K562 (cell line): ENCODE measurements around the gene MIEF2. TPM values are rescaled to one million over a fixed set of nuclear protein-coding genes. Genes with fewer than 3 reads are reported as not detected.

ENCODE experiments used
- ATAC-seq: fragments of 200-7000 bp; cut with Tn5 transposase; 3 replicates; pipeline ENCODE4 v1.9.1; 2020; ENCODE audit warnings: moderate library complexity
- BruUV-seq: library from RNA; stranded (reverse); fragments of 400-500 nt; replicated peaks from 2 replicates; lab custom pipeline; 2021; lab: Mats Ljungman, UMichigan
- CTCF ChIA-PET: fragments of 300-600 bp; formaldehyde crosslinking; extraction: SDS; loops from one replicate; lab custom pipeline; 2021; ENCODE audit warnings: low intra/inter-chr PET ratio; lab: Yijun Ruan, JAX
- POLR2A ChIA-PET: fragments of 300-600, 350-650 bp; sonication (Branson Sonifier 250); formaldehyde crosslinking; extraction: SDS; loops from one replicate; lab custom pipeline; 2021; ENCODE audit warnings: antibody characterized with exemption, inconsistent platforms; lab: Yijun Ruan, JAX
- DNase-seq, 4 experiments: peaks; one replicate each; pipeline versions ENCODE4 v3.0.0 to v3.0.0-alpha.2; 2011 to 2018; ENCODE audit warnings: low spot score in 3 of 4, mixed read lengths in 3 of 4; ENCODE audit errors: extremely low read depth in 1 of 4
- FAIRE-seq: peaks from 2 replicates; lab custom pipeline; 2011; peaks lifted over from hg19 to GRCh38; lab: Jason Lieb, UNC
- H2AFZ ChIP-seq: 2 replicates; pipeline ENCODE4 v1.6.0; 2011; ENCODE audit warnings: low read depth, low read length, control low read depth, inconsistent platforms
- H3K27ac ChIP-seq: fragments of 200-600 bp; 3 replicates; pipeline ENCODE4 v1.8.0; 2011; ENCODE audit warnings: low read depth, mild to moderate bottlenecking, control low read depth, inconsistent platforms, low read length, moderate library complexity, mixed read lengths; ENCODE audit errors: extremely low read depth
- H3K27me3 ChIP-seq, 2 experiments: fragments of 300-600 bp in 1 of 2; 2 replicates in 1 of 2; 3 replicates in 1 of 2; pipeline versions ENCODE4 v1.6.0 to v1.8.0; 2011; ENCODE audit warnings: inconsistent platforms in 2 of 2, low read length in 2 of 2, mild to moderate bottlenecking in 1 of 2, mixed read lengths in 1 of 2, moderate library complexity in 1 of 2; ENCODE audit not compliant: control insufficient read depth in 2 of 2, insufficient read depth in 2 of 2
- H3K36me3 ChIP-seq: fragments of 300-600 bp; 3 replicates; pipeline ENCODE4 v1.8.0; 2011; ENCODE audit warnings: mild to moderate bottlenecking, low read length, inconsistent platforms; ENCODE audit not compliant: control insufficient read depth, insufficient read depth
- H3K4me1 ChIP-seq, 2 experiments: fragments of 200-600 bp in 1 of 2; replicated peaks in 1 of 2; 2 replicates in 1 of 2; 3 replicates in 1 of 2; pipeline versions ENCODE4 v1.5.1 to v1.8.0; 2011; ENCODE audit warnings: inconsistent platforms in 2 of 2, low read length in 2 of 2, mild to moderate bottlenecking in 1 of 2, mixed read lengths in 1 of 2, moderate library complexity in 1 of 2; ENCODE audit not compliant: control insufficient read depth in 2 of 2, insufficient read depth in 2 of 2
- H3K4me2 ChIP-seq: 2 replicates; pipeline ENCODE4 v1.6.1; 2011; ENCODE audit warnings: low read length, control low read depth, inconsistent platforms, mixed read lengths; ENCODE audit not compliant: insufficient read depth
- H3K4me3 ChIP-seq: fragments of 200-600 bp; sonication (generic), shearing (Covaris generic); 2 replicates; pipeline ENCODE4 v1.5.1; 2016; ENCODE audit warnings: control low read depth, inconsistent platforms
- H3K79me2 ChIP-seq: fragments of 200-600 bp; 3 replicates; pipeline ENCODE4 v1.8.0; 2011; ENCODE audit warnings: low read length, inconsistent platforms; ENCODE audit not compliant: control insufficient read depth, insufficient read depth
- H3K9ac ChIP-seq, 2 experiments: 2 replicates each; pipeline versions ENCODE4 v1.6.0 to v1.6.1; 2011; ENCODE audit warnings: low read depth in 2 of 2, low read length in 2 of 2, control low read depth in 1 of 2, inconsistent platforms in 1 of 2, mild to moderate bottlenecking in 1 of 2, mixed read lengths in 1 of 2; ENCODE audit not compliant: insufficient read depth in 1 of 2
- H3K9me1 ChIP-seq: one replicate; pipeline ENCODE4 v1.6.0; 2011; ENCODE audit warnings: inconsistent platforms, mild to moderate bottlenecking, low read length, moderate library complexity; ENCODE audit not compliant: control insufficient read depth, insufficient read depth
- H3K9me3 ChIP-seq: replicated peaks from 2 replicates; pipeline ENCODE4 v1.5.1; 2011; ENCODE audit warnings: low read depth, low read length, inconsistent platforms; ENCODE audit not compliant: control insufficient read depth, insufficient read depth
- H4K20me1 ChIP-seq: replicated peaks from 2 replicates; pipeline ENCODE4 v1.6.1; 2011; ENCODE audit warnings: low read length, inconsistent platforms, mixed read lengths; ENCODE audit not compliant: control insufficient read depth, insufficient read depth
- ARID4B ChIP-seq: sonication (generic); formaldehyde crosslinking; IDR thresholded peaks from 2 replicates; pipeline ENCODE4 v1.8.0; 2022; ENCODE audit warnings: mild to moderate bottlenecking, missing genetic modification reagents
- BRF2 ChIP-seq: IDR thresholded peaks from 3 replicates; pipeline ENCODE4 v1.6.1; 2011; ENCODE audit warnings: borderline replicate concordance, mild to moderate bottlenecking; ENCODE audit not compliant: insufficient read length, insufficient read depth
- HDAC8 ChIP-seq: fragments of 450-650 bp; IDR thresholded peaks from 2 replicates; pipeline ENCODE4 v1.6.1; 2016; ENCODE audit warnings: mild to moderate bottlenecking, missing genetic modification characterization, moderate library complexity, missing compliant biosample characterization
- HLTF ChIP-seq: fragments of 450-650 bp; IDR thresholded peaks from 2 replicates; pipeline ENCODE4 v1.6.1; 2016
- KDM4B ChIP-seq, 2 experiments: fragments of 450-650 bp in 1 of 2; sonication (generic) in 1 of 2; IDR thresholded peaks; 2 replicates each; pipeline ENCODE4 v1.6.1; 2016 to 2017; ENCODE audit warnings: borderline replicate concordance in 2 of 2, antibody characterized with exemption in 1 of 2, low read depth in 1 of 2, mild to moderate bottlenecking in 1 of 2
- MNT ChIP-seq, 2 experiments: fragments of 450-650 bp; conservative IDR thresholded peaks; 2 replicates each; pipeline ENCODE4 v1.6.1; 2017; ENCODE audit warnings: mild to moderate bottlenecking in 2 of 2, moderate library complexity in 2 of 2
- RFX5 ChIP-seq: IDR thresholded peaks from 2 replicates; pipeline ENCODE4 v1.6.1; 2011; ENCODE audit warnings: low read depth, mild to moderate bottlenecking, improper control_type of control experiment, low read length
- WHSC1 ChIP-seq: IDR thresholded peaks from one replicate; pipeline ENCODE4 v1.6.1; 2012; ENCODE audit warnings: low read length, control low read depth, inconsistent platforms
- ZC3H8 ChIP-seq: fragments of 450-650 bp; IDR thresholded peaks from 2 replicates; pipeline ENCODE4 v1.6.1; 2017
- ZNF311 ChIP-seq: fragments of 250-450 bp; sonication (Bioruptor Pico); IDR thresholded peaks from 2 replicates; pipeline ENCODE4 v1.4.0; 2020; ENCODE audit warnings: mild to moderate bottlenecking, moderate library complexity
- ZNF655 ChIP-seq: fragments of 250-450 bp; sonication (Bioruptor Pico); IDR thresholded peaks from 2 replicates; pipeline ENCODE4 v1.5.0; 2021
- ZNF740 ChIP-seq, 3 experiments: fragments of 200-800 bp in 1 of 3; sonication (Bioruptor generic) in 1 of 3; sonication (generic) in 1 of 3; formaldehyde crosslinking in 1 of 3; IDR thresholded peaks; 2 replicates each; pipeline versions ENCODE4 v1.6.1 to v1.8.0; 2016 to 2022; ENCODE audit warnings: mild to moderate bottlenecking in 2 of 3, missing compliant biosample characterization in 2 of 3, missing genetic modification characterization in 2 of 3, missing genetic modification reagents in 1 of 3
- WGBS: fragments of 100-300 bp; shearing (Covaris generic); methylation state at CpG from one replicate; pipeline ENCODE4 v1.1.6; 2016; ENCODE audit warnings: low coverage, mixed read lengths; ENCODE audit not compliant: insufficient coverage; ENCODE audit errors: missing lambda C conversion rate; 5-methylcytosine and 5-hydroxymethylcytosine counted together
- in situ Hi-C: fragments of 300-500 bp; cut with MboI; formaldehyde crosslinking; loops from 4 replicates; pipeline ENCODE4 v1.15.0; 2018; ENCODE audit warnings: inconsistent platforms, mixed read lengths
- intact Hi-C: fragments of 100-400 bp; cut with micrococcal nuclease; formaldehyde crosslinking; loops from 2 replicates; pipeline ENCODE4 v1.14.2; 2022
- polyA plus RNA-seq, 8 experiments: library from polyadenylated mRNA; depleted of rRNA in 4 of 8; stranded (reverse) in 5 of 8; unstranded in 3 of 8; fragments of >200 nt; fragmentation: Nextera tagmentation in 2 of 8; fragmentation: Illumina TruSeq in 1 of 8; extraction: Ambion mirVana in 2 of 8; extraction: Trizol in 1 of 8; gene quantifications; 2 replicates each; pipeline versions ENCODE4 v1.2.1 to v1.2.3, GENCODE V29; 2011 to 2014; ENCODE audit warnings: inconsistent platforms in 1 of 8, missing spikeins in 1 of 8
- total RNA-seq, 7 experiments: library from RNA; depleted of rRNA in 6 of 7; stranded (reverse); fragments of >200 nt in 6 of 7; fragmentation: Illumina TruSeq in 2 of 7; extraction: Trizol in 2 of 7; gene quantifications; 2 replicates each; pipeline versions ENCODE4 v1.2.1 to v1.2.3, GENCODE V29; 2011 to 2021; ENCODE audit warnings: low replicate concordance in 1 of 7

Gene MIEF2
- total and polyA plus RNA-seq, 9 of the 15 experiments (the other 6 are each of a cell fraction or from before 2014, with no cell fraction given): 0.10 to 8.2 (median 2.4) TPM

- Histone ChIP-seq H3K27ac (no peak overlapping the region), H4K20me1 (peaks cover 3% of the 10 kb centered on the region; the same call in 1 of the 2 replicates), H3K4me2 (no peak overlapping the region), H3K79me2 (peaks cover 4% of the 10 kb centered on the region), H3K9me1 (peaks cover 2% of the 10 kb centered on the region), H3K27me3 (no peaks in the 10 kb centered on the region), H3K9me3 (no peaks in the 10 kb centered on the region), H3K4me1 (peaks cover under 1 to 18% of the 10 kb centered on the region in 2 experiments; a peak in 3 of 5 replicates), H3K9ac (no peak overlapping the region; a peak in 1 of 4 replicates), H3K36me3 (peaks cover 67% of the 10 kb centered on the region; the same call in 2 of the 3 replicates), H2AFZ (no peak overlapping the region), H3K4me3 (no peak overlapping the region)
- POLR2A ChIA-PET: interaction anchor here (0.6 kb wide), 1 partner anchor 751 kb away, joined by 4 read pairs; no protein-coding TSS in a partner anchor
- FAIRE-seq (no peak), ATAC-seq (no peak), DNase-seq (no peak)
- WGBS: 86% methylated on average over 3 of the region's 5 CpGs
- CTCF ChIA-PET: no interaction called here
- BruUV-seq: no TSS peak
- intact Hi-C loops: no loop called here
- in situ Hi-C loops: no loop called here
- no peak for TF ChIP-seq BRF2
- no peak for TF ChIP-seq HDAC8 (tag)
- TF ChIP-seq ZNF655 (CRISPR knock-in tag): no peak
- no peak for TF ChIP-seq MNT (conservative IDR thresholded peaks at IDR 0.05)
- no peak for TF ChIP-seq ZNF311 (CRISPR knock-in tag)
- no peak for TF ChIP-seq WHSC1
- no peak for TF ChIP-seq HLTF
- no peak for TF ChIP-seq ARID4B (CRISPR knock-in tag)
- no peak for TF ChIP-seq ZNF740 (CRISPR knock-in tag; IDR thresholded peaks at IDR 0.05)
- no peak for TF ChIP-seq ZNF740 (tag; IDR thresholded peaks at IDR 0.05)
- TF ChIP-seq ZC3H8: no peak
- no peak for TF ChIP-seq KDM4B (IDR thresholded peaks at IDR 0.05; ENCODE audit: borderline replicate concordance in 2 of 2, low read depth in 1 of 2)
- TF ChIP-seq RFX5: no peak
These were observed 8.3 kb upstream of the MIEF2 start for GRCh38 chr17:18252160-18252559.
